DND-41 (cell line): ENCODE results near the gene LRP10.

Experiments used
- EZH2 ChIP-seq: IDR thresholded peaks from 3 replicates; pipeline ENCODE4 v1.6.1; 2012; ENCODE audit warnings: borderline replicate concordance, low read depth, mild to moderate bottlenecking, moderate library complexity, low read length, inconsistent platforms; ENCODE audit not compliant: severe bottlenecking
- TF ChIP-seq, protein P1 (sequence below): IDR thresholded peaks from 2 replicates; pipeline ENCODE4 v1.5.1; 2012; ENCODE audit warnings: borderline replicate concordance, low read length, moderate library complexity, mild to moderate bottlenecking; ENCODE audit not compliant: poor library complexity, severe bottlenecking; ENCODE audit errors: extremely low read depth

DNA sequence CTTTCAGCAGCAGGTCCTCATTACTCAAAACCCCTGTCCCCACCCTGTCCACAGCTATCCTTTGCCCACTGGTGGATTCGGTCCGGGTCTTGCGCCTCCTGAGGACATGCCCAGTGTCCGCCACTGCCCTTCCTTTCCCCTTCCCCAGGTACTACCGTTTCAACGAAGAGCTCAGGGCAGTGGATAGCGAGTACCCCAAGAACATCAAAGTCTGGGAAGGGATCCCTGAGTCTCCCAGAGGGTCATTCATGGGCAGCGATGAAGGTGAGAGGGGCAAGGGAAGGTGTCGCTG is 26.5 kb upstream of the LRP10 start:
- TF ChIP-seq EZH2, result no peak
- TF ChIP-seq, protein P1, sequence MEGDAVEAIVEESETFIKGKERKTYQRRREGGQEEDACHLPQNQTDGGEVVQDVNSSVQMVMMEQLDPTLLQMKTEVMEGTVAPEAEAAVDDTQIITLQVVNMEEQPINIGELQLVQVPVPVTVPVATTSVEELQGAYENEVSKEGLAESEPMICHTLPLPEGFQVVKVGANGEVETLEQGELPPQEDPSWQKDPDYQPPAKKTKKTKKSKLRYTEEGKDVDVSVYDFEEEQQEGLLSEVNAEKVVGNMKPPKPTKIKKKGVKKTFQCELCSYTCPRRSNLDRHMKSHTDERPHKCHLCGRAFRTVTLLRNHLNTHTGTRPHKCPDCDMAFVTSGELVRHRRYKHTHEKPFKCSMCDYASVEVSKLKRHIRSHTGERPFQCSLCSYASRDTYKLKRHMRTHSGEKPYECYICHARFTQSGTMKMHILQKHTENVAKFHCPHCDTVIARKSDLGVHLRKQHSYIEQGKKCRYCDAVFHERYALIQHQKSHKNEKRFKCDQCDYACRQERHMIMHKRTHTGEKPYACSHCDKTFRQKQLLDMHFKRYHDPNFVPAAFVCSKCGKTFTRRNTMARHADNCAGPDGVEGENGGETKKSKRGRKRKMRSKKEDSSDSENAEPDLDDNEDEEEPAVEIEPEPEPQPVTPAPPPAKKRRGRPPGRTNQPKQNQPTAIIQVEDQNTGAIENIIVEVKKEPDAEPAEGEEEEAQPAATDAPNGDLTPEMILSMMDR, result no peak
